K562 (cell line): ENCODE data around the gene ABCD3.

Experiments used
- CHAMP1 ChIP-seq: fragments of 450-650 bp; IDR thresholded peaks from 2 replicates; pipeline ENCODE4 v1.6.1; 2016; ENCODE audit warnings: mild to moderate bottlenecking
- CTCF ChIP-seq, 3 experiments: IDR thresholded peaks in 2 of 3; conservative IDR thresholded peaks in 1 of 3; 2 replicates each; pipeline ENCODE4 v1.5.1; 2011 to 2012; ENCODE audit warnings: low read length in 3 of 3, mild to moderate bottlenecking in 3 of 3, control low read depth in 2 of 3, improper control_type of control experiment in 1 of 3, inconsistent platforms in 1 of 3, low read depth in 1 of 3, mixed read lengths in 1 of 3, moderate library complexity in 1 of 3; ENCODE audit not compliant: insufficient read depth in 2 of 3
- EP300 ChIP-seq: IDR thresholded peaks from 2 replicates; pipeline ENCODE4 v1.6.1; 2012; ENCODE audit warnings: low read length, improper control_type of control experiment
- FOXM1 ChIP-seq, 2 experiments: fragments of 450-650 bp in 1 of 2; sonication (generic) in 1 of 2; formaldehyde crosslinking in 1 of 2; IDR thresholded peaks; 2 replicates each; pipeline versions ENCODE4 v1.6.1 to v1.9.0; 2017 to 2022; ENCODE audit warnings: low read depth in 2 of 2, mild to moderate bottlenecking in 2 of 2, missing genetic modification reagents in 1 of 2, moderate library complexity in 1 of 2
- NFYB ChIP-seq: IDR thresholded peaks from 2 replicates; pipeline ENCODE4 v1.6.1; 2011; ENCODE audit warnings: mild to moderate bottlenecking, moderate library complexity; ENCODE audit not compliant: insufficient read length; ENCODE audit errors: extremely low read depth
- NR2C2 ChIP-seq, 2 experiments: fragments of 200-800 bp in 1 of 2; sonication (Bioruptor generic) in 1 of 2; sonication (generic) in 1 of 2; formaldehyde crosslinking in 1 of 2; IDR thresholded peaks; 2 replicates each; pipeline versions ENCODE4 v1.6.1 to v1.8.0; 2016 to 2022; ENCODE audit warnings: mild to moderate bottlenecking in 1 of 2, missing compliant biosample characterization in 1 of 2, missing genetic modification characterization in 1 of 2, missing genetic modification reagents in 1 of 2
- PRPF4 ChIP-seq: fragments of 200-400 bp; formaldehyde crosslinking; IDR thresholded peaks from one replicate; pipeline ENCODE4 v1.6.1; 2017; ENCODE audit warnings: low read length, low read depth, mild to moderate bottlenecking; ENCODE audit not compliant: insufficient read depth, poor library complexity, severe bottlenecking
- RAD21 ChIP-seq, 2 experiments: fragments of 250-450 bp in 1 of 2; fragments of 450-650 bp in 1 of 2; sonication (Bioruptor Pico) in 1 of 2; formaldehyde crosslinking in 1 of 2; IDR thresholded peaks in 1 of 2; conservative IDR thresholded peaks in 1 of 2; 2 replicates each; pipeline versions ENCODE4 v1.4.0 to v1.8.0; 2020 to 2022; ENCODE audit warnings: mild to moderate bottlenecking in 2 of 2, moderate library complexity in 1 of 2
- RFX1 ChIP-seq: fragments of 450-650 bp; IDR thresholded peaks from 2 replicates; pipeline ENCODE4 v1.6.1; 2016; ENCODE audit warnings: mild to moderate bottlenecking, moderate library complexity
- RFX7 ChIP-seq: fragments of 250-450 bp; sonication (Bioruptor Pico); IDR thresholded peaks from 2 replicates; pipeline ENCODE4 v1.5.1; 2021; ENCODE audit warnings: mild to moderate bottlenecking
- ZFP1 ChIP-seq: fragments of 450-650 bp; formaldehyde crosslinking; IDR thresholded peaks from 2 replicates; pipeline ENCODE4 v1.4.0; 2020; ENCODE audit warnings: mild to moderate bottlenecking, mixed read lengths
- ZNF165 ChIP-seq: fragments of 250-450 bp; sonication (Bioruptor Pico); IDR thresholded peaks from 2 replicates; pipeline ENCODE4 v1.4.0; 2020; ENCODE audit warnings: borderline replicate concordance
- ZNF696 ChIP-seq: fragments of 250-450 bp; sonication (Bioruptor Pico); conservative IDR thresholded peaks from 2 replicates; pipeline ENCODE4 v1.4.0; 2020; ENCODE audit warnings: mild to moderate bottlenecking, moderate library complexity

GRCh38 chr1:94479682-94480081 lies 61.5 kb downstream of the ABCD3 start:
- TF ChIP-seq NR2C2 (CRISPR knock-in tag; IDR thresholded peaks at IDR 0.05): no peak
- no peak for TF ChIP-seq NR2C2 (tag; IDR thresholded peaks at IDR 0.05)
- TF ChIP-seq ZNF165 (CRISPR knock-in tag): no peak
- no peak for TF ChIP-seq ZFP1 (CRISPR knock-in tag)
- no peak for TF ChIP-seq RAD21 (CRISPR knock-in tag; conservative IDR thresholded peaks at IDR 0.05 in 1 of 2, IDR thresholded peaks at IDR 0.05 in 1 of 2)
- no peak for TF ChIP-seq CHAMP1
- no peak for TF ChIP-seq CTCF (IDR thresholded peaks at IDR 0.05 in 2 of 3, conservative IDR thresholded peaks at IDR 0.05 in 1 of 3; ENCODE audit: insufficient read depth in 2 of 3, low read depth in 1 of 3, low read length in 3 of 3)
- TF ChIP-seq PRPF4: no peak
- TF ChIP-seq RFX1: no peak
- no peak for TF ChIP-seq RFX7 (CRISPR knock-in tag)
- TF ChIP-seq EP300: no peak
- TF ChIP-seq ZNF696 (CRISPR knock-in tag): no peak
- TF ChIP-seq FOXM1 (IDR thresholded peaks at IDR 0.05; ENCODE audit: low read depth): no peak
- TF ChIP-seq FOXM1 (CRISPR knock-in tag; IDR thresholded peaks at IDR 0.05; ENCODE audit: low read depth): no peak
- no peak for TF ChIP-seq NFYB
